ENCODE results near the gene CCDC191.

GRCh38 chr3:114093596-114093995, 37.3 kb upstream of the CCDC191 start:
- TF ChIP-seq GATA2 (IDR thresholded peaks at IDR 0.05; ENCODE audit: low read depth, low read length): no peak
- TF ChIP-seq GATA3 (IDR thresholded peaks at IDR 0.05; ENCODE audit: low read depth, low read length): no peak

All from SH-SY5Y (cell line).